Neural cell (in vitro differentiated cells): Measurements from ENCODE around the gene RAB11FIP3. TPM values are rescaled to one million over a fixed set of nuclear protein-coding genes. Genes with fewer than 3 reads are reported as not detected.
"Not testable (repeated sequence)": the region's sequence is repeated elsewhere in the genome, so short reads cannot be mapped to it uniquely, and the experiment has no call there.

ENCODE experiments used
- H2AFZ ChIP-seq: fragments of 200-600, 300-800 bp; sonication (generic), shearing (Covaris generic); 2 replicates; pipeline ENCODE4 v1.6.0; 2014; ENCODE audit warnings: low read depth, mild to moderate bottlenecking, antibody characterized with exemption, low read length, moderate library complexity
- H3F3A ChIP-seq: fragments of 200-600 bp; shearing (Covaris generic); 2 replicates; pipeline ENCODE4 v1.6.1; 2016; ENCODE audit warnings: mild to moderate bottlenecking, moderate library complexity, mixed read lengths, antibody characterized with exemption, low read length; ENCODE audit not compliant: insufficient read depth, poor library complexity, severe bottlenecking
- H3K27ac ChIP-seq: fragments of 200-600, 300-800 bp; sonication (generic), shearing (Covaris generic); 2 replicates; pipeline ENCODE4 v1.5.1; 2014; ENCODE audit warnings: mild to moderate bottlenecking, low read length, moderate library complexity
- H3K27me3 ChIP-seq: fragments of 300-800, 200-600 bp; sonication (generic), shearing (Covaris generic); 2 replicates; pipeline ENCODE4 v1.6.0; 2014; ENCODE audit warnings: mild to moderate bottlenecking, low read depth, low read length, moderate library complexity; ENCODE audit not compliant: insufficient read depth
- H3K36me3 ChIP-seq: fragments of 300-800, 200-600 bp; sonication (generic), shearing (Covaris generic); 2 replicates; pipeline ENCODE4 v1.5.1; 2014; ENCODE audit warnings: mild to moderate bottlenecking, antibody characterized with exemption, low read length, moderate library complexity; ENCODE audit not compliant: insufficient read depth
- H3K4me2 ChIP-seq: fragments of 300-800, 200-600 bp; sonication (generic), shearing (Covaris generic); 2 replicates; pipeline ENCODE4 v1.6.0; 2014; ENCODE audit warnings: mild to moderate bottlenecking, low read length
- H3K4me3 ChIP-seq: fragments of 300-800, 200-600 bp; sonication (generic), shearing (Covaris generic); 2 replicates; pipeline ENCODE4 v1.5.1; 2014; ENCODE audit warnings: mild to moderate bottlenecking, low read length, moderate library complexity
- H3K79me2 ChIP-seq: fragments of 200-600 bp; shearing (Covaris generic); replicated peaks from 2 replicates; pipeline ENCODE4 v1.6.0; 2014; ENCODE audit warnings: mild to moderate bottlenecking, low read length, moderate library complexity; ENCODE audit not compliant: insufficient read depth
- H3K9ac ChIP-seq: fragments of 300-800, 200-600 bp; sonication (generic), shearing (Covaris generic); 2 replicates; pipeline ENCODE4 v1.6.1; 2016; ENCODE audit warnings: mild to moderate bottlenecking, low read length, mixed read lengths
- H3K9me2 ChIP-seq: fragments of 200-600 bp; shearing (Covaris generic); 2 replicates; pipeline ENCODE4 v1.6.1; 2016; ENCODE audit warnings: mild to moderate bottlenecking, low read length, mixed read lengths; ENCODE audit not compliant: insufficient read depth
- H3K9me3 ChIP-seq: fragments of 200-600, 300-800 bp; sonication (generic), shearing (Covaris generic); 2 replicates; pipeline ENCODE4 v1.6.1; 2016; ENCODE audit warnings: mild to moderate bottlenecking, mixed run types, low read length, moderate library complexity, mixed read lengths
- H4K20me1 ChIP-seq: fragments of 200-600 bp; shearing (Covaris generic); 2 replicates; pipeline ENCODE4 v1.6.1; 2016; ENCODE audit warnings: mild to moderate bottlenecking, mixed run types; ENCODE audit not compliant: insufficient read depth
- CTCF ChIP-seq: fragments of 450-650 bp; IDR thresholded peaks from 2 replicates; pipeline ENCODE4 v1.5.1; 2014; ENCODE audit warnings: antibody characterized with exemption, mild to moderate bottlenecking, moderate library complexity; ENCODE audit not compliant: poor library complexity, severe bottlenecking
- EP300 ChIP-seq: fragments of 450-650 bp; conservative IDR thresholded peaks from 2 replicates; pipeline ENCODE4 v1.6.1; 2014; ENCODE audit warnings: antibody characterized with exemption, mild to moderate bottlenecking, moderate library complexity; ENCODE audit not compliant: poor library complexity, severe bottlenecking
- EZH2 ChIP-seq: fragments of 200-600, 300-800 bp; shearing (Covaris generic), sonication (generic); IDR thresholded peaks from 2 replicates; pipeline ENCODE4 v1.6.1; 2014; ENCODE audit warnings: antibody characterized with exemption, low read length, borderline replicate concordance, mild to moderate bottlenecking; ENCODE audit not compliant: insufficient read depth, poor library complexity, severe bottlenecking
- MXI1 ChIP-seq: fragments of 450-650 bp; conservative IDR thresholded peaks from 2 replicates; pipeline ENCODE4 v1.6.1; 2014; ENCODE audit warnings: antibody characterized with exemption, mild to moderate bottlenecking; ENCODE audit not compliant: poor library complexity, severe bottlenecking
- POLR2AphosphoS5 ChIP-seq: IDR thresholded peaks from 2 replicates; pipeline ENCODE4 v1.6.1; 2012
- RAD21 ChIP-seq: fragments of 450-650 bp; conservative IDR thresholded peaks from 2 replicates; pipeline ENCODE4 v1.6.1; 2014; ENCODE audit warnings: antibody characterized with exemption, mild to moderate bottlenecking, moderate library complexity
- SMC3 ChIP-seq: fragments of 450-650 bp; conservative IDR thresholded peaks from 2 replicates; pipeline ENCODE4 v1.6.1; 2014; ENCODE audit warnings: antibody characterized with exemption, mild to moderate bottlenecking, moderate library complexity; ENCODE audit not compliant: poor library complexity
- TAF1 ChIP-seq: IDR thresholded peaks from 2 replicates; pipeline ENCODE4 v1.6.1; 2012; ENCODE audit warnings: low read depth
- polyA plus RNA-seq: library from polyadenylated mRNA; depleted of rRNA; stranded (reverse); fragments of >200 nt; gene quantifications from 2 replicates; pipeline ENCODE4 v1.2.3, GENCODE V29; 2014
- TF ChIP-seq, protein P1 (sequence below): IDR thresholded peaks from 2 replicates; pipeline ENCODE4 v1.6.1; 2012; ENCODE audit warnings: borderline replicate concordance

The RAB11FIP3 gene
- polyA plus RNA-seq, 1 donor from 2014 or later: 55.0 TPM

DNA sequence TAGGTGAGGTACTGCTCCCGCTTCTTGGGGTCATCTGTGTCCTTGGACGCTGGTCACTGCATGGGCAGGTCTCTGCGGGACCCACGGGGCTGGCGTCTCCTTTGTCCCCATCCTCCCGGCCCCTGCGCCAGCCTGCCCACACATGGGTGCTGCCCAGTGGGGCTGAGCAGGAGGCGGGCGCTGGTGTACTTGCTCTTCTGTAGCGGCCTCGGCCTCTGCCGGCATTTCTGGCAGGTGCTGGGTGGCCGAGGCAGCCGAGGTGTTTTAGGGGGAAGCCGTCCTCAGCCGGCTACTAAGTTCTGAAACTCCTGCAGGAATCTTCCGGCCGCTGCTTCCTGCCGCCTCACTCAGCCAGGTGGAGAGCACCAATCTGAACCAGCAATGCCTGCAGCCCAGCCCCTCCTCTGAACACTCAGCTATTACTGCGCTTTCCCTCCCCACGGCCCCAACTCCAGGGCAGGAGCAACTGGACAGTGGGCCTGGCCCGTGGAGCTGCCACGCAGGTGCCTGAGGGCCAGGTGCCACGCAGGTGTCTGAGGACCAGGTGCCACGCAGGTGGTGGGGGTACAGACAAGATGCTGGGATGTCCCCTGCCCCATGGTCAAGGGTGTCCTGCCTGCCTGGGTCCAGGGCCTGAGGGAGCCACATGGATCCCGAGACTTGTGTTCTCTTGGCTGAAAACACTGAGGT lies 13.7 kb upstream of the RAB11FIP3 start:
- no peaks in the 10 kb centered on the region for H3K36me3 ChIP-seq
- H3K9ac ChIP-seq: no peak overlapping the region
- no peaks in the 10 kb centered on the region for H3K9me2 ChIP-seq
- no peak overlapping the region for H3K27ac ChIP-seq
- no peaks in the 10 kb centered on the region for H3F3A ChIP-seq
- TF ChIP-seq RAD21 (no peak), EP300 (no peak), CTCF (no peak), POLR2AphosphoS5 (no peak), TAF1 (no peak), SMC3 (no peak), EZH2 (no peak), MXI1 (no peak)
- TF ChIP-seq, protein P1, sequence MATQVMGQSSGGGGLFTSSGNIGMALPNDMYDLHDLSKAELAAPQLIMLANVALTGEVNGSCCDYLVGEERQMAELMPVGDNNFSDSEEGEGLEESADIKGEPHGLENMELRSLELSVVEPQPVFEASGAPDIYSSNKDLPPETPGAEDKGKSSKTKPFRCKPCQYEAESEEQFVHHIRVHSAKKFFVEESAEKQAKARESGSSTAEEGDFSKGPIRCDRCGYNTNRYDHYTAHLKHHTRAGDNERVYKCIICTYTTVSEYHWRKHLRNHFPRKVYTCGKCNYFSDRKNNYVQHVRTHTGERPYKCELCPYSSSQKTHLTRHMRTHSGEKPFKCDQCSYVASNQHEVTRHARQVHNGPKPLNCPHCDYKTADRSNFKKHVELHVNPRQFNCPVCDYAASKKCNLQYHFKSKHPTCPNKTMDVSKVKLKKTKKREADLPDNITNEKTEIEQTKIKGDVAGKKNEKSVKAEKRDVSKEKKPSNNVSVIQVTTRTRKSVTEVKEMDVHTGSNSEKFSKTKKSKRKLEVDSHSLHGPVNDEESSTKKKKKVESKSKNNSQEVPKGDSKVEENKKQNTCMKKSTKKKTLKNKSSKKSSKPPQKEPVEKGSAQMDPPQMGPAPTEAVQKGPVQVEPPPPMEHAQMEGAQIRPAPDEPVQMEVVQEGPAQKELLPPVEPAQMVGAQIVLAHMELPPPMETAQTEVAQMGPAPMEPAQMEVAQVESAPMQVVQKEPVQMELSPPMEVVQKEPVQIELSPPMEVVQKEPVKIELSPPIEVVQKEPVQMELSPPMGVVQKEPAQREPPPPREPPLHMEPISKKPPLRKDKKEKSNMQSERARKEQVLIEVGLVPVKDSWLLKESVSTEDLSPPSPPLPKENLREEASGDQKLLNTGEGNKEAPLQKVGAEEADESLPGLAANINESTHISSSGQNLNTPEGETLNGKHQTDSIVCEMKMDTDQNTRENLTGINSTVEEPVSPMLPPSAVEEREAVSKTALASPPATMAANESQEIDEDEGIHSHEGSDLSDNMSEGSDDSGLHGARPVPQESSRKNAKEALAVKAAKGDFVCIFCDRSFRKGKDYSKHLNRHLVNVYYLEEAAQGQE: no peak
- no peaks in the 10 kb centered on the region for H3K27me3 ChIP-seq
- no peak overlapping the region for H3K4me3 ChIP-seq
- H2AFZ ChIP-seq: no peak overlapping the region
- no peaks in the 10 kb centered on the region for H4K20me1 ChIP-seq
- H3K79me2 ChIP-seq: no peaks in the 10 kb centered on the region
- H3K9me3 ChIP-seq: no peaks in the 10 kb centered on the region
- H3K4me2 ChIP-seq: no peak overlapping the region

GRCh38 chr16:414395-415169 lies 10.9 kb upstream of the RAB11FIP3 start:
- Histone ChIP-seq H3K9me2 (no peaks in the 10 kb centered on the region), H3F3A (no peaks in the 10 kb centered on the region), H2AFZ (no peak overlapping the region), H3K9me3 (no peaks in the 10 kb centered on the region), H3K27ac (no peak overlapping the region), H4K20me1 (no peaks in the 10 kb centered on the region), H3K4me3 (no peak overlapping the region), H3K36me3 (no peaks in the 10 kb centered on the region), H3K9ac (no peak overlapping the region), H3K79me2 (no peaks in the 10 kb centered on the region), H3K4me2 (no peak overlapping the region), H3K27me3 (no peaks in the 10 kb centered on the region)
- TF ChIP-seq, protein P1: no peak
- TF ChIP-seq EZH2 (no peak), EP300 (no peak), POLR2AphosphoS5 (no peak), RAD21 (no peak), TAF1 (no peak), CTCF (no peak), SMC3 (no peak), MXI1 (no peak)

DNA sequence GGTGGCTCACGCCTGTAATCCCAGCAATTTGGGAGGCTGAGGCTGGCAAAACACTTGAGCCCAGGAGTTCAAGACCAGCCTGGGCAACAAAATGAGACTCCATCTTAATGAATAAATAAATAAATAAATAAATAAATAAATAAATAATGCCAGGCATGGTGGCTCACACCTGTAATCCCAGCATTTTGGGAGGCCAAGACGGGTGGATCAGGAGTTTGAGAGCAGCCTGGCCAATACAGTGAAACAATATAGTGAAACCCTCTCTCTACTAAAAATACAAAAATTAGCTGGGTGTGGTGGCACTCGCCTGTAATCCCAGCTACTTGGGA lies 10.3 kb upstream of the RAB11FIP3 start:
- not testable (repeated sequence) for H3F3A ChIP-seq, H3K4me3 ChIP-seq, H3K79me2 ChIP-seq, H3K9me2 ChIP-seq, H3K9ac ChIP-seq, H3K27ac ChIP-seq, H3K4me2 ChIP-seq, H4K20me1 ChIP-seq, H2AFZ ChIP-seq, H3K9me3 ChIP-seq, H3K27me3 ChIP-seq, H3K36me3 ChIP-seq
